IPS-NIHi11 (cell line): ENCODE data around the gene EPN2.

ENCODE experiments used
- DNase-seq: peaks from one replicate; pipeline ENCODE4 v3.0.0; 2012; ENCODE audit warnings: mixed read lengths, low spot score

EPN2 gene

DNA sequence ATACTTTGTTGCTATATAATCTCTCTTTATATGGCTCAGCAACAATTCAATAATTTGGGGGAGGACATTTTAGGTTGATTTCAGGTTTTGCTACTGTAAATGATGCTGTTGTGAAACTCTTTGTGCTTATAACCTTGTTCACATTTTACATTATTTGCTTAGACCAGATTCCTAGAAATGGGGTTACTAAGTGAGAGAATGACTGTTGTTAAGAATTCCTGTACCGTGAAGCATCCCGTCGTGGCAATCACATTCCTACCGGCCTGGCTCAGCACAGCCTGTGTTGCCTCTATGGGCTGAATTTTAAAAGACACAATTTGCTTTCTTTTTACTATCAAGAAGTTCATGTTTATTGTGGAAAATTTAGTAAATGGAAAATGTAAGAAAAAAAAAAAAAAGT is 94.0 kb downstream of the EPN2 start:
- DNase-seq: no peak

DNA sequence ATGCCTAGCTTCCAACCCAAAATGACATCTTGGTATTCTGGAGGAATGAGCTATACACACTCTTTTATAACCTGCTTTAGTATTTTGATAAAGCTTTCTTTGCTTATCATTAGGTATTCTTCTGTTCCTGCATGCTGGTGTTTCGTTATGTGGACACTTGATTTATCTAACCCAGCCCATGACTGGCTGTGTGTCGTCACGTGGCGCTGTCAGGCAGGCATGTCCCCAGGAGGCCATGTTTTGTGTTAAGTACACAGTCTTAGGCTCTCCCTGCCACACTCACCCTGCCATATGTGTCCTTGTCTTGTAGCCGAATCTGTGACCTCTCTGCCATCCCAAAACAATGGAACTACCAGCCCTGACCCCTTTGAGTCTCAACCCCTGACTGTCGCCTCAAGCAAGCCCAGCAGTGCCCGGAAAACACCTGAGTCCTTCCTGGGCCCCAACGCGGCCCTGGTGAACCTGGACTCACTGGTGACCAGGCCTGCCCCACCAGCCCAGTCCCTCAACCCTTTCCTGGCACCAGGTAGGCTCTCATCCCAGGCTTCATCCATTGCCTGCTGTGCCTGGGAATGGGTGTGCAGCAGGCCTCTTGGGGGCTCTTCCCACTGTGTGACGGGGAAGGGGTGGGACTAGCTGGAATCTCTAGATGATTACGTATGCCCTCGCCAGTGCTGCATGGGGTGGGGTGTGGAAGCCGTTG is 94.5 kb downstream of the EPN2 start:
- DNase-seq: no peak

DNA sequence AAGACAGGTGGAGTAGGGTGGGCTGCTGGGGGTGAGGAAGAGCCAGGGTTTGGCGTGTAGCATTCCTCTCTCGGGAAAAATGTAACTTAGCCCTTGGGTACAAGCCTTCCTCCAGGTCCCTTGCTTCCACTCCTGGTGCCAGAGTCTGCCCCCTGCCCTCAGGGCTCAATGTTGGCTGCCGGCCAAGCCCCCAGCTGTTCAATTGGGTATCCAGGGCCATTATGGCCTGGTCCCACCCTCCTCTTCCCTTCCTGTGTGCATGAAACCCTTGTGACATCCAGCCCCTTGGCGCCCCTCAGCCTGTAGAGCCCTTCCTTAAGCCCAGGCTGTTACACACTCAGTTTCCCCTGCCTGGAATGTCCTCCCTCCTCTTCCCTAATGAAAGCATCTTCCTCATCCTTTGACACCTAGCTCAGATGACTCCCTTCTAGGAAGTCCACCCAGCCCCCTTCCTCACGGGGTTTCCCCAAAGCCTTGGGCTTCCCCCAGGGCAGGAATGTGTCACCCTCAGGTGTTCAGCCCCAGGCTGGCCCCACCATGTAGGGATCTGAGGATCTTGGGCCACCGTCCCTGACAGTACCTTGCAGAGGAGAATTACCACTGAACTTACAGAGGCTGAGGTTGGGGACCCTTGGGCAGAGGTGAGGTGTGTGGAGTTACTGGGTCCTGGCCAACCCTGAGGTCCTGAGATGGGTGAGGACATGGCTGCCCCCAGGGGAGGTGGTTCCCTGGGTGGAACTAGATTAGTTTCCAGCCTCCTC is 95.4 kb downstream of the EPN2 start:
- DNase-seq: no peak

DNA sequence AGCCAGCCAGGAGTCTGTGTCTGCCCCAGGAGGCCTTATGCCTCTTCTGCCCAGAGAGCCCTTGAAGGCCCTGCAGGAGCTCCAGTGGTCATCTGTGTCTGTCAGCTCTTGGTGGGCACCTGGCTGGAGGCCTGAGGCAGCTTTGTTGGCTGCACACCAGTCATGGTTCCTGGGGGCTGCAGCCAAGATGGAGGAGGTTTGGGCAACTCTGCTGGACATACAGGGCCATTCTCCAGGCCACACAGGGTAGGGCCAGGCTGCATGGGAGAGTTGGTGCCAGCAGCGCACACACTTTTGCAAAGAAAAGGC is 95.9 kb downstream of the EPN2 start:
- no peak for DNase-seq

DNA sequence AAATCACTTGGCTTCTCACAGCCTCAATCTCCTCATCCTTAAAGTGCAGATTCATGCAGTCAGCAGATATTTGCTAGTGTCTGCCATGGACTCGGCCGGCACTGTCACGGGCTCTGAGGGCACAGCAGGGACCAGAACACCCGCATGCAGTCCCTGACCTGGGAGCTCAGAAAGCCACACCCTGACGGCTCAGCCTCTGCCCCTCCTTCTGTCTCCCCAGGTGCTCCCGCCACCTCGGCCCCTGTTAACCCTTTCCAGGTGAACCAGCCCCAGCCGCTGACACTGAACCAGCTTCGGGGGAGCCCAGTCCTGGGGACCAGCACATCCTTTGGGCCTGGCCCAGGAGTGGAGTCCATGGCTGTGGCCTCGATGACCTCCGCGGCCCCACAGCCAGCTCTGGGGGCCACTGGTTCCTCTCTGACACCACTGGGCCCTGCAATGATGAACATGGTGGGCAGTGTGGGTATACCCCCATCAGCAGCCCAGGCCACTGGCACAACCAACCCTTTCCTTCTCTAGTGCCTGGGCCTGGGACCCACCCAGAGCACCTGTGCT is 96.6 kb downstream of the EPN2 start:
- DNase-seq: no peak

DNA sequence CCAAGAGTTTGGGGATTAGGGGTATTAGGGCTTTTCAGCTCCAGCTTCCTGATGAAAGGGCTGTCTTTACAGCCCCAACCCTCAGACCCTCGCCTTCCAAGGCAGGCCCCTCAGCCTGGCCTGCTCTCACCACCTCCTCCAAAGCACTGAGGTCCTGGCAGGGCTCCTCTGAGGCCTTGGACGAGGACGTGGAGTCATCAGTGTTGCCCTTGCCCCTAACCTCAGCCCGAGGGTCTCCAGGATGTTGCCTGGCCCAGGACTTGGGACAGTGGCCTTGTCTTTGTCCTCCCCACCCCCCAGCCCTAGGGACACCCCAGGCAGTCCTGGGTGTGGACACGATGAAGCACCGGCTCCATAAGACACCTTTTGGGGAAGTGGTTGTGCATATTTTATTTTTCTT is 97.2 kb downstream of the EPN2 start:
- DNase-seq: no peak

DNA sequence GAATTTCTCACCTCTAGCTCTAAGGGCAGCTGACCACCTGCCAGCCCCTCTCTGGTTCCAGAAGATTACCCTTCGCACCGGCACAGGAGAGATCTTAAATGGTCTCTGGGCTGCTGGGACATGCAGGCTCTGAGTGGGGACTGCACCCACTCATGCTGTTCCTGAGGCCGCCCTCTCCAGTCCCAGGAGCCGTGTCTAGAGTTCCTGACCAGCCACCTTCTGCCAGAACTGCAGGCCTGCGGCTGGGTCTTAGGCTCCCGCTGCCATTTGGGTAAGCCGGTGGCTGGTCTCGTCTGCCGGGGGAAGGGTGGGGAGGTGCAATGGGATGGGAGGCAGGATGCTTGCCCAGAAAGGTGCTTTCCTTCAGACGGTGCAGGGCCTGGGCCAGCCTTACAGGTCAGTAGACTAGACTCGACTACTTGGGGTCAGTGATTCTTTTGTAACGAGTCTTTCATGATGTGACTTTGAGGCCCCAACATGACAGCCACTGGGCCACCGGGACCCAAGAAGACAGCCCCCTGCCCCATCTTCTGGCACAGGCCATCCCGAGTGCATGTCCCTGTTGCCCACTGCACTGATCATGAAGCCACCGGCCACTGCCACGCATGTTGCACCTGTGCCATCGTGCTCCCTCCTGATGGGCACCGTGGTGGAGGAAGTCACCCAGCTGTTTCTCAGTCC is 98.9 kb downstream of the EPN2 start:
- DNase-seq: no peak

DNA sequence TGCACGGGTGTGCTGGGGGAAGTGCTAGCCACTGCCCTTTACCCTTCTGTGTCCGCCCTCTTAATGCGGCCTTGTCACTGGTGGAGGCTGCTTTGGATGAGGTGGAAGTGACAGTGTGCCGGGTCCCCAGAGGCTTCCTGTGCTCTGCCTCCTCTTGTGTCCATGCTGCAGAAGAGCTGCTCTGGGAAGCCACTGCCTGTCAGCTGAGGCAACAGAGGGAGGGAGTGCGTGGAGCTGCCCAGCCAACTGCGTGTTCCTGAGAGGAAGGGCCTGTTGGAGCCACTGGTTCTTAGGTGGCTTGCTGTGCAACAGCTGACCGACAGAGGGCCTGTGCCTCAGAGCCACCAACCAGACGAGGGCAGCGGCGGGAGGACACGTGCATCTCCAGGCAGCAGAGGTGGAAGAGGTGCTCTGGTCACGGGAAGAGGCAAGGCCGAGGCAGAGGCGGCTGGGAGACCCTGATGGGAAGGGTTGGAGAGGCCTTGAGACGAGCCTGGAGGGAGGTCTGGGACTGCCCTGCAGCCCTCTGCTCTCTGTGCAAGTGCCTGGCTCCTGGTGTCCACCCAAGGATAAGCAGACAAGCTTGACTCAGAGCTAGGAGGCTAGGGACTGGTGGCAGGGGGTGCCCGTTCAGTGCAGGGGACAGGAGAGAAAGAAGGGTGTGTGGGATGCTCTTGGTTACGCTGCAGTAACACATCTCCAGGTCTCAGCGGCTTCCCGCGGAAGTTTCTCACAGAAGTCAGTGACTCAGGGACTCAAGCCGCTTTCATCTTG is 100.0 kb downstream of the EPN2 start:
- DNase-seq: no peak

DNA sequence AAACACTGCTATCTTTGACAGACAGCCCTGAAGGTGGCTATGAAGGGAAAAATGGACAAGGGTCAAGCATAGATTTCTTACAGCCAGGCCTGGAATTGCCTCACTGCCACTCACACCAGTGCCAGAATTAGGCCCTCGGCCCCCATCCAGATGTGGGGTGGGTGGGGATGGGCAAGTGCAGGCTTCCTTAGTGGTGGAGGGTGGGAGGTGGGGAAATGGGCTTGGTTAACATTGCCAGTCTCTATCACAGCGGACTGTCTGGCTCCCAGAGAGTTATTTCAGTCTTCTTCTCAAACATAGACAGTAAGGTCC is 100.5 kb downstream of the EPN2 start:
- no peak for DNase-seq

DNA sequence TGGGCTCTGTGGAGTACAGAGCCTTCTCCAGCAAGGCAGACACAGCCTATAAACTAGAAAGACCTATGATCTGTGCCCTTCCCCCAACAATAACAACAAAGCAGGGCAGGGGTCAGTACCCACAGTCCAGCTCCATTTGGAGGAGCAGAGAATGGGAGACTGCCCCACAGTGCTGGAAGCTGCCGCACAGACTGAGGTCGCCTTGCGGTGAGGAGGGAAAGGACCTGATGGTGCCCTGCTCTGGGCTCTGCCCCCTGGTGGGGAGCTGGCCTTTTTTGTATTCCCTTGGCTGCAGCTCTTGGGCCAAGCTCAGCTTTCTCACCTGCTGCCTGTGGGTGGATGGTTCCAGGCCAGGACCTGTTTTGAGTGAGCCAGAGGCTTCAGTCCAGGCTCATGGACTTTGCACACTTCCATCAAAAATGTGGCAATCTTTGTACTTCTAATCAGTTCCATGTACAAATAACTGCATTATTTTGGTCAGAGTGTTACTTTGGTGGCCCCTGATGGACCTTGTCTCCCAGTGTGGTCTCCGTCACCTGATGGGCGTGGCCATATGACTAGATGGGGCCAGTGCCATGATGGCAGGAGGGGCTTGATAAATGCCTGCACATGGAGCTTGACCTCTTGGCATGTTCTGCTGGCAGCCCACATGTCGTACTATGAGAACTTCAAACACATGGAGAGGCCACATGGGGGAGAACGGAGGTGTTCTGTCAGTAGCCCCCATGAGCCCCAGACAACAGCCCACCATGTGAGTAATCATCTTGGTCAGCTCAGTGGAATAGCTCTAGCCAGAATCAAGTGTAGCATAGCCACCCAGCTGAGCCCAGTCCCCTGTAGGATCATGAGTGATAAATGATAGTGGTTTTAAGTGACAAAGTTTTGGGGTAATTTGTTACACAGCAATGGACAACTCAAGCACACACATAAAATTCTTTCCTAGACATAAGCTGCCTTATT is 101.1 kb downstream of the EPN2 start:
- peak; percentile 82 for DNase-seq

DNA sequence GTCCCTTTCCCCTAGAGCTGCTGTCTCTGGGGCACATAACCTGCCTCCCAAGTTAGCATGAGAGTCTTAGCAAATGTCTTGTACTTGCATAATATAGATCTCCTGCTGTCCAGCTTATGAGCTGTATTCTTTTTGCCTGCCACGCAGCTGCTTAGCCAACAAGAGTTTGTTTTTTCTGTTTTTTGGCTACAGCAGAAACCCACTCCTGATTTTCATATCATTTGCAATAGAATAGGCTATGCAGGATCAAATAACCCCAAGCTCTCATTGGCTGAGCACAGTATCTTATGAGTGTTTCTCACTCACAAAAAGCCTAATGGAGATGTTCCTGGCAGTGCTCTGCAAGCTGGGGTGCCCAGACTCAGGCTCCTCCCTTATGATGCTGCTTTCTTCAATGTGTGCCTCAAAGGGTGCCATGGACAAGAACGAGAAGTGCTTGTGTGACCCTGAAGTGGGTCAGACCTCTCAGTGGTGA is 102.2 kb downstream of the EPN2 start:
- DNase-seq: no peak

DNA sequence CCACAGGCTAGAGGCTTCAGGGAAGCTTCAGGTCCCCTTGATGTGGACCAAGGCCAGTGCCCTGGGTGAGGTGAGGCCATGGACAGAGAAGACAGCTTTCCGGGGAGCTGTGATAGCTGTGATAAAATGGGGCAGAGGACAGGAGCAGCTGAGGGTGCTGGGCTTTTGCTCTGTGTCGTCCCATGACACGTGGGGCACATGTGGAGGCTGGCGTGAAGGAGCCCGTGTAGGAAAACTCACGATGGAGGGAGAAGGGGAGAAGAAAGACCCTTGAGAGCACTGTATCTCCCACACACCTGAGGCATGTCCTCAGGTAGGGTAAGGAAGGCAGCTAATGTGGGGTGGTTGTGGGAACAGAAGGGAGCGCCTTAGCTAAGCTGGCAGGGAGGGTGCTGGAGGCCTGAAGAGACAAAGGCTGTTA is 104.1 kb downstream of the EPN2 start:
- DNase-seq: no peak

DNA sequence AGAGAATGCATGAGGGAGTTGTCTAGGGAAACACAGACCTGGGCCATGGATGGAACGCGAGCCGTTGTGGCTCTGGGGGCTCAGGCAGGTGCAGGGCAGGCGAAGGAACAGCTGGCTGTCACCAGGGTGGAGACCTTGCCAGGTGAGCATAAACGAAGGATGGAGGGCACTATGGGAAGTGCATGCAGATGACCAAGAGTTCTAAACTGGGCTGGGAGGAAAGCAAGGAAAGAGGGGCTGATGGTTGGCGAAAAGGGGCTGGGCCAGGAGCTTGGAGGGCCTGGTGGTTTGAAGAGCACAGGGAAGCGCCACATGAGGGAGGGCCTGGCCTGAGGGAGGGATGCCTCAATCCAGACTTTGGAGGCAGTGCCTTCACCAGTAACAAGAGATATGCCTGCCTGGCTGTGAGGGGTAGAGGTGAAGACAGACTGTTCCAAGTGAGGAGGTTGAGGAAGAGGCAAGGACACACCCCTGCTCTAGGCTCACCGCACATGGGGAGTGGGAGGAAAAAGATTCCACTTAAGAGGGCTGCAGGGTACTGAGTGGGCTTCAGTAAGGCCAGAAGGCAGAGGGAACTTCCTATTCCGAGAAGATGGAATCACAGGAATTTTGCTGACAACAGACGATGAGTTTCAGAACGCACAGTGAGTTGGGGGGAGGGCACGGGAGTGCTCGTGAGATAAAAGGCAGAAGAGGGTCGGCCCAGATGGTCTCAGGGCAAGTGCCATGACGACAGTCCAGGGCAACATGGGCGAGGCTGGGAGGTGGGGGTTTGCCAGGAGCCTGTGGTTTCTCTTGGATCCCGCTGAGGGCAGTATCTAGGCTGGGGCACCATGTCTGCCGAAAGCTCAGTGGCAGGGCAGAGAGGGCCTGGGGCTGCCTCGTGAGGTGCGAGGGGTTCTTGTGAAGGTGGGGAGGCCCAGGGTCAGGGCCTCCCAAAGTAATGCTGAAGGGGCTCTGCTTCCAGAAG is 104.8 kb downstream of the EPN2 start:
- DNase-seq: no peak

DNA sequence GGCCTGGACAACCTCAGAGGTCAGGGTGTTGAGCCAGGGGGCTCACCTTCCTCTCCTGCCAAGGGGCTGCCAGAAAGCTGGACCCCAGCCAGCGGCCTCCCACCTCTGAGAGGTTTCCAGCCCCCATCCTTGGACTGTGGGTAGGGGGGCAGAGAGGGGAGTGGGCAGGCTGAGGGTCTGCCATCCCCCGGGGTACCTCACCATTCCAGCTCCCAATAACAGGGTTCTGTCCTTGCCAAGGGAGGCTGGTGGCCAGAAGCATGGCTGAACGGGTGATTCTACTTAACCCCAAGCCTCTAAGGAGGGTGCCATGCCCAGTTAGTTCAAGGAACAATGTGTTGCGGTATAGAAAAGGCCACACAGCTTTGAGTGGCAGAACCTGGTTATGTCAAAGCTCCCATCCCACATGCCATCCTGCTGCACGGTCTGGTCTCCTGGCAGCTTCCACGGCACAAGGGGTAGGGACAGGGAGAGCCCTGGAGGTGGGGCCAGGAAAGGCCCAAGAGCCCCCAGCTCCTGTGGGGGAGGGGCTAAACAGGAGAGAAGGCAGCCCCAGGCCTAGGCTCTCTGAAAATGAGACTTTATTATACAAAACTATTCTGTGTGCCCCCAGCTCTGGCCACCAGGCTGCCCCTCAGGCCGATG is 105.6 kb downstream of the EPN2 start:
- DNase-seq: no peak

DNA sequence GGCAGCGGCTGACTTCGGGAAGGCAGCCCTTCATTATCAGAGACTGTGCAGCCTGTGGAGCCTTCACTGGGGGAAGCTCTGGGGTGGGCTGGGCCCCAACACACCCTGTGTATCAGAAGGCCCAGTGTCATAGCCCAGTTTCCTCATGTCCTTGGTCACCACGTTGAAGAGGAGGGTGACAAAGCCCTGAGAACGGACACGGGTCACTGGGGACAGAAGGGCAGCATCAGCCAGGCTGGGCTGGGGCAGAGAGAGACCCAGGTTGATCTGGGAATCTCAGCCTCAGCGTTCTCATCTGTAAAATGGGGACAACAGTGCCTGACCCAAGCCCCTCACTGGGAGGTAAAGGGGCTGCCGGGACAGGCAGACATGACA is 106.1 kb downstream of the EPN2 start:
- DNase-seq: no peak

DNA sequence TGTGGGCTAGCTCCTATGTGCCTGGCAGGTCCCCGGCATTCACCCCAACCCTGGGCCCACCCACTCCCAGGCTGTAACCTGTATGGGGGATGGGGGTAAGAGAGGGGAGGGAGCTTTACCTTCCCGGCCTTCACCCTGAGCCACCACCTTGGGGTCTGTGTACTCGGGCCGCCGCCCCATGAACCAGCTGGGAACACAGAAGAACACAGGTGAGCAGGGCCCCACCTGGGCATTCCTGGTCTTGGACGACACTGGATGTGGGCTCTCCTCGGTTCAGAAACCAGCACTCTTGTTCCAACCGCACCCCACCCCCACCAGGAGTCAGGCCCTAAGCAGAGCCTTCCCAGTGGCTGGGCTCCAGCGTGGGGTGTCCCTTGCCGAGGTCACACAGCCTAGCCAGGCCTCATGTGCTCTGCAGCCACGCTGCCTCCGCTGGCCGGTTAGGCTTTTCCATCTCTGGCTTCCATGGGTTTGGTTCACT is 106.5 kb downstream of the EPN2 start:
- no peak for DNase-seq

DNA sequence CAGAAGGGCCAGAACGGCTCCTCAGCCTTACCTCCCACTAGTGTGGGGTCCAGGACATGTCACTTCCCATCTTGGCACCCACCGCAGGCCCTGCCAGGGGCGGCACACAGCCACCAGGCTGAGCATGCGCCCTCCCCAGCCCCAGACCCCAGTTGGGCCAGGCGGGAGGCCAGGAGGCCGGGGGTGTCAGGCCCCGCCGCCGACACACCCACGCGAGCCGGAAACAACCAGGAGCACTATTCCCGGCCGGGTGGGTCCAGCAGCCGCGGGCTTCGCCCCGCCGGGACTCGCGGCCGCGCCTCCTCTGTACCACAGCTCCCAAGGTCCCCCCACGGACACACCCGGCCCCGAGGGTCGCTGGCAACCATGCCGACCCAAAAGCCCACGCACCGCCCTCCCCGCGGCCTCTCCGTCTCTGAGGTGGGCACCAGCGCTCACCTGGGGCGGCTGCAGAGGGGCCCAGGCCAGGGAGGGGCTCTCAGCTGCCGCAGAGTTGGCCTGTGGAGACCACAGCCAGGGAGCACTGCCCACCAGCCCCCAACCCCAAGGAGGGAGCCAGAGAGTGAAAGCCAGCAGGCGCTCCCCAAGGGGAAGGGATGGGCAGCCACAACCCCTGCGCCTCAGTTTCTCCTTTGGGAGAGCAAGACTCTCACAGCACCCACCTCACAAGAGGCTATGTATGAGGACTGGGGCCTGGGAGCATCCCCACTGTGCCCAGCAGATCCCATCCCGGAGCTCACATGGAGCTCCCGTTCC is 107.3 kb downstream of the EPN2 start:
- no peak for DNase-seq

DNA sequence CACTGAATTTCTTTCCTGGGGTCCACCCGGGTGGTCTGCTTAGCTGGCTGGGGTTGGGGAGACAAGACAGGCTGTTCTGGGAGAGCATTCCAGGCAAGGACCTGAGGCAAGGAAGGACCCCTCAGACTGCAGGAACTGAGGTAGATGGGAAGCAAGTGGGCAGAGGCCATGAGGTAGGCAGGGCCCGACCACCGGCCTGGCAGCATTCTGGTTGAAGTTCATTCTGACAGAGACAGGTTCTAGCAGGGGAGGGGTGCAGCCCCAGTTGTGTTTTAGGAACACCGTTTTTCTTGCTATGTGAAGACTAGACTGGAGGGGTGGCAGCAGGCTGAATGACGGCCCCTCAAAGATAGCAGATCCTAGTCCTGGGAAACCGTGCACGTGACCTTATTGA is 107.9 kb downstream of the EPN2 start:
- DNase-seq: no peak
